Measurements from ENCODE around the gene SPRYD3. TPM values are rescaled to one million over a fixed set of nuclear protein-coding genes. Genes with fewer than 3 reads are reported as not detected.

SPRYD3 gene
- total RNA-seq, 1 donor from 2014 or later, result 5.4 TPM

DNA sequence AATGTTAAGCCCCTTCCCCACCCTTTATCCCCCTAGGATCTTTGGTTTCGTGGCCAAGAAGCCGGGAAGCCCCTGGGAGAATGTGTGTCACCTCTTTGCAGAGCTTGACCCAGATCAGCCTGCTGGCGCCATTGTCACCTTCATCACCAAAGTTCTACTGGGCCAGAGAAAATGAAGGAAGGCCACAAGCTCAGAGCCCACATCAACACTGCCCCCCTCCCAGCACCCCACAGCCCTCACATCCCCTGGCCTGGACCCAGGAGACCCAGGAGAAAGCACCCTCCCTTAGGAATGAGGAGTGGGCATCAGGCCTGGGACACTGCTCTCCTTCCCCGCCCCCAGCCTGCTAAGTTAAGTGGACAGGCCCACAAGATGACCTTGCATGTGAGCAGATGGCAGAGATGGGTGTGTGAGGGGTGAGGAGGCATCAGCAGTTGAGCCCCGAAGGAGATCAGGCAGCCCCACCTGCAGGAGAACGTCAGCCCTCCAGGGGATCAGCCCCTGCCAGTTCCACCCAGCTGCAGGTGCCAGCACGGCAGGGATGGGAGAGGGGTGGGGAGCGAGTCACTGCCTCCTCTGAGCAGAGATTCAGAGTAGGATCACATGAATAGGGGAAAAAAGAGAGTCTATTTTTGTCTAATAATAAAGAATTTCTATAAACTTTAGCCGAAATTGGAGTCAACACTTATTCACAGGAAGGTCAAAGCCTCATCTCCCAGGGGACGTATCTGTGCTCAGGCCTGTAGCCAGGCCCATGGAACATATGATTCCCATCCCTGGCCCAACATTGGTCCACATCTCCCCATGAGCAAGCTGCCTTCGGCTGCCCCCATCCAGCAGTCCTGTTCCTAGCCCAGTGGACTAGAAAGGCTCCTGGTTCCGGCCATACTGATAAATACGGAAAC, 15.2 kb downstream of the SPRYD3 start:
- peaks cover 8% of the 10 kb centered on the region for H3K27me3 Mint-ChIP-seq (ENCODE audit: insufficient read depth, low read depth)
- H3K4me3 Mint-ChIP-seq, result no peak overlapping the region
- no peak overlapping the region for H3K27ac Mint-ChIP-seq
- H3K36me3 Mint-ChIP-seq, result no peaks in the 10 kb centered on the region
- Histone ChIP-seq H3K9ac (no peak overlapping the region), H3K4me1 (no peaks in the 10 kb centered on the region), H2AFZ (replicated peaks) (no peak overlapping the region), H3K36me3 (no peaks in the 10 kb centered on the region), H3K27ac (no peak overlapping the region), H3K27me3 (no peaks in the 10 kb centered on the region), H3K4me3 (no peak overlapping the region), H4K20me1 (ENCODE audit: low read depth) (no peaks in the 10 kb centered on the region), H3F3A (ENCODE audit: low read depth) (no peaks in the 10 kb centered on the region), H3K9me3 (ENCODE audit: low read depth) (no peaks in the 10 kb centered on the region), H3K4me2 (no peak overlapping the region), H3K79me2 (ENCODE audit: low read depth) (no peaks in the 10 kb centered on the region)
- H3K9me3 Mint-ChIP-seq, result no peaks in the 10 kb centered on the region
- H3K4me1 Mint-ChIP-seq, result peaks cover 3% of the 10 kb centered on the region
- DNase-seq (ENCODE audit: low spot score), result no peak
- TF ChIP-seq, protein P1, sequence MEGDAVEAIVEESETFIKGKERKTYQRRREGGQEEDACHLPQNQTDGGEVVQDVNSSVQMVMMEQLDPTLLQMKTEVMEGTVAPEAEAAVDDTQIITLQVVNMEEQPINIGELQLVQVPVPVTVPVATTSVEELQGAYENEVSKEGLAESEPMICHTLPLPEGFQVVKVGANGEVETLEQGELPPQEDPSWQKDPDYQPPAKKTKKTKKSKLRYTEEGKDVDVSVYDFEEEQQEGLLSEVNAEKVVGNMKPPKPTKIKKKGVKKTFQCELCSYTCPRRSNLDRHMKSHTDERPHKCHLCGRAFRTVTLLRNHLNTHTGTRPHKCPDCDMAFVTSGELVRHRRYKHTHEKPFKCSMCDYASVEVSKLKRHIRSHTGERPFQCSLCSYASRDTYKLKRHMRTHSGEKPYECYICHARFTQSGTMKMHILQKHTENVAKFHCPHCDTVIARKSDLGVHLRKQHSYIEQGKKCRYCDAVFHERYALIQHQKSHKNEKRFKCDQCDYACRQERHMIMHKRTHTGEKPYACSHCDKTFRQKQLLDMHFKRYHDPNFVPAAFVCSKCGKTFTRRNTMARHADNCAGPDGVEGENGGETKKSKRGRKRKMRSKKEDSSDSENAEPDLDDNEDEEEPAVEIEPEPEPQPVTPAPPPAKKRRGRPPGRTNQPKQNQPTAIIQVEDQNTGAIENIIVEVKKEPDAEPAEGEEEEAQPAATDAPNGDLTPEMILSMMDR (IDR thresholded peaks at IDR 0.05), result no peak
- TF ChIP-seq EZH2 (IDR thresholded peaks at IDR 0.05) (no peak), EZH2phosphoT487 (IDR thresholded peaks at IDR 0.05) (no peak)

DNA sequence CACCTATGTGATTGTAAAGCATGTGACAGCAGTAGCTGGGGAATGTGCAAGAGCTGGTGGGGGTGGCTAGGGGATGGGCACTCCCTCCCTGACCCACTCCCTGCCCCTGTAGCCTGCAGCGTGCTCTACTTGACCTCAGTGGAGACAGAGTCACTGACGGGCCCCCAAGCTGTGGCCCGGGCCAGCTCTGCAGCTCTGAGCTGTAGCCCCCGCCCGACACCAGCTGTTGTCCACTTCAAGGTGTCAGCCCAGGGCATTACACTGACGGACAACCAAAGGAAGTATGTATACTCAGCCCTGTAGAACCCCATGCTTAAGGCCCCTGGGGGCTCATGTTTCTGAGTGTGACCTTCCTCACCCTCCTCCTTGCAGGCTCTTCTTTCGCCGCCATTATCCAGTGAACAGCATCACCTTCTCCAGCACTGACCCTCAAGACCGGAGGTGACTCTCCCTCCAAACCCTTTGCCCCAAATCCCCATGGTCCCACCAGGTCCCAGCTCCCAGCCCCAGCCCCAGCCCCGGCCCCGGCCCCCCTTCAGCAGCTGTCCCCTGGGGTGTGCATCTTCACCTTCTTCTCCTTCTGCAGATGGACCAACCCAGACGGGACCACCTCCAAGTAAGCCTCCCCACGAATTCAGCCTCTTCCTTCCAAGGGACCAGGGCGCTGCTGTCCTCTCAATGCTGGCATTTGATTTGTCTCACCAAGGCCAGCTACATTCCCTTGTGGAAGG, 16.0 kb downstream of the SPRYD3 start:
- Histone ChIP-seq H3K9me3 (ENCODE audit: low read depth) (no peaks in the 10 kb centered on the region), H3K4me1 (no peaks in the 10 kb centered on the region), H3K79me2 (ENCODE audit: low read depth) (no peaks in the 10 kb centered on the region), H3K9ac (no peak overlapping the region), H3K4me3 (no peak overlapping the region), H2AFZ (replicated peaks) (no peak overlapping the region), H3K36me3 (no peaks in the 10 kb centered on the region), H3K27ac (no peak overlapping the region), H3F3A (ENCODE audit: low read depth) (no peaks in the 10 kb centered on the region), H4K20me1 (ENCODE audit: low read depth) (no peaks in the 10 kb centered on the region), H3K27me3 (no peaks in the 10 kb centered on the region), H3K4me2 (no peak overlapping the region)
- DNase-seq (ENCODE audit: low spot score), result no peak
- Mint-ChIP-seq H3K27ac (no peak overlapping the region), H3K9me3 (no peaks in the 10 kb centered on the region), H3K4me3 (no peak overlapping the region), H3K27me3 (ENCODE audit: insufficient read depth, low read depth) (peaks cover 8% of the 10 kb centered on the region), H3K36me3 (no peaks in the 10 kb centered on the region), H3K4me1 (no peaks in the 10 kb centered on the region)
- TF ChIP-seq EZH2 (IDR thresholded peaks at IDR 0.05), result no peak
- TF ChIP-seq, protein P1 (IDR thresholded peaks at IDR 0.05), result no peak
- no peak for TF ChIP-seq EZH2phosphoT487 (IDR thresholded peaks at IDR 0.05)

DNA sequence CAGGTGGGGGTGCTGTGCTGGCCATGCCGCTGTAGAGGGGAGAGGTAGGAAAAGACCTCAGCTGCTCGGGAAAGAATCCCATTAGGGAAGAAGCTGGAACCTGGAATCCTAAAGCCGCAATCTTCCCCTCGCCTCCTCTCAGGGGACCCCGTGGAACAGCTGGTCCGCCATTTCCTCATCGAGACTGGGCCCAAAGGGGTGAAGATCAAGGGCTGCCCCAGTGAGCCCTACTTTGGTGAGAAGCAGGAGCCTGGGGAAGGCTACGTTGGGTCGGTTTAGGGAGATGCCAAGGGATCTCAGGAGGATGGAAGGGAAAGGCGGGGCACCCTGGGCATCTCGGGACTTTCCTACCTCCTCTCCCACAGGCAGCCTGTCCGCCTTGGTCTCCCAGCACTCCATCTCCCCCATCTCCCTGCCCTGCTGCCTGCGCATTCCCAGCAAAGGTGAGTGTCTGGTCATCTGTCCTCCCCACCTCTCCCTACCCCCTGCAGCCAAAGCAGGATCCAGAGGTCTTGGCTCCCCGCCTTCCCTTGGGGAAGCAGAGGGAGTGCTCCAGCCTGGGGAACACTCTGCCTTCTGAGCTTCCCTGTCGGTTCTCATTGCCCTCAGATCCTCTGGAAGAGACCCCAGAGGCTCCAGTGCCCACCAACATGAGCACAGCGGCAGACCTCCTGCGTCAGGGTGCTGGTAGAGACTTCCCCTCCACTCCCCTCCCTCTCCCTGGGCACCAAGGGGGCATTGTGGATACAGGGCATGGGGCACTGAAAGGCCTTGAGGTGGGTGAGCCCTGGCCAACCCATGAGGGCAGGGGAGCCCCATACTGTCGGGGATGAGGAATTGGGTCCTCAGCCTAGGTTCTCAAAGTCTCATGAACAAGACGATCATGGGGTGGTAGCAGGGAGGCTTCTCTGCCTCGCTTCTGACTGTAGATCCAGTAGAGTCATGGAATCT, 16.9 kb downstream of the SPRYD3 start:
- H3K4me1 Mint-ChIP-seq, result no peaks in the 10 kb centered on the region
- peaks cover 8% of the 10 kb centered on the region for H3K27me3 Mint-ChIP-seq (ENCODE audit: insufficient read depth, low read depth)
- Histone ChIP-seq H3K27me3 (no peaks in the 10 kb centered on the region), H3K27ac (no peak overlapping the region), H4K20me1 (ENCODE audit: low read depth) (no peaks in the 10 kb centered on the region), H3K9ac (no peak overlapping the region), H3F3A (ENCODE audit: low read depth) (no peaks in the 10 kb centered on the region), H3K79me2 (ENCODE audit: low read depth) (no peaks in the 10 kb centered on the region), H3K4me3 (no peak overlapping the region), H3K36me3 (no peaks in the 10 kb centered on the region), H2AFZ (replicated peaks) (no peak overlapping the region), H3K4me1 (no peaks in the 10 kb centered on the region), H3K4me2 (no peak overlapping the region), H3K9me3 (ENCODE audit: low read depth) (no peaks in the 10 kb centered on the region)
- TF ChIP-seq EZH2 (IDR thresholded peaks at IDR 0.05) (no peak), EZH2phosphoT487 (IDR thresholded peaks at IDR 0.05) (no peak)
- TF ChIP-seq, protein P1 (IDR thresholded peaks at IDR 0.05), result no peak
- no peaks in the 10 kb centered on the region for H3K9me3 Mint-ChIP-seq
- no peak overlapping the region for H3K4me3 Mint-ChIP-seq
- no peak overlapping the region for H3K27ac Mint-ChIP-seq
- no peaks in the 10 kb centered on the region for H3K36me3 Mint-ChIP-seq
- no peak for DNase-seq (ENCODE audit: low spot score)
